GM21619 (cell line): ENCODE measurements around the gene LOXL4.

Experiments used
- ATAC-seq: cut with Tn5 transposase; IDR thresholded peaks from one replicate; pipeline ENCODE4 v1.9.1; 2021; ENCODE audit not compliant: unreplicated experiment

Gene LOXL4

GRCh38 chr10:98267894-98268693 lies at the start of gene LOXL4:
Gene LOXL4 (minus strand): TSS chr10:98268194. CDS start chr10:98263019, 5,175 bp downstream.
- ATAC-seq = no peak

GRCh38 chr10:98316661-98317060 lies 48.7 kb upstream of the LOXL4 start:
- ATAC-seq = no peak

GRCh38 chr10:98316170-98316569 lies 48.2 kb upstream of the LOXL4 start:
- ATAC-seq = no peak

GRCh38 chr10:98314532-98315284 lies 46.7 kb upstream of the LOXL4 start:
- ATAC-seq = no peak

- ATAC-seq = no peak
Observed at GRCh38 chr10:98313598-98313997, 45.6 kb upstream of the LOXL4 start.

- no peak for ATAC-seq
Observed at GRCh38 chr10:98312822-98313221, 44.8 kb upstream of the LOXL4 start.

- no peak for ATAC-seq
Observed at GRCh38 chr10:98312349-98312748, 44.4 kb upstream of the LOXL4 start.

- no peak for ATAC-seq
Observed at GRCh38 chr10:98310701-98311100, 42.7 kb upstream of the LOXL4 start.

GRCh38 chr10:98309366-98310355 lies 41.7 kb upstream of the LOXL4 start:
- no peak for ATAC-seq

GRCh38 chr10:98308669-98309365 lies 40.8 kb upstream of the LOXL4 start:
- ATAC-seq = no peak

- no peak for ATAC-seq
Observed at GRCh38 chr10:98307916-98308541, 40.0 kb upstream of the LOXL4 start.

GRCh38 chr10:98306501-98306900 lies 38.5 kb upstream of the LOXL4 start:
- ATAC-seq = no peak

GRCh38 chr10:98303569-98303968 lies 35.6 kb upstream of the LOXL4 start:
- ATAC-seq = no peak

- no peak for ATAC-seq
Observed at GRCh38 chr10:98302741-98303365, 34.9 kb upstream of the LOXL4 start.

- ATAC-seq = no peak
Observed at GRCh38 chr10:98301664-98302319, 33.8 kb upstream of the LOXL4 start.

- ATAC-seq = no peak
Observed at GRCh38 chr10:98300526-98301229, 32.7 kb upstream of the LOXL4 start.

GRCh38 chr10:98299341-98299740 lies 31.3 kb upstream of the LOXL4 start:
- ATAC-seq = no peak

GRCh38 chr10:98296524-98296923 lies 28.5 kb upstream of the LOXL4 start:
- no peak for ATAC-seq
